BLaER1 treated with 17β-estradiol and CSF1 and Interleukin-3, amounts not matched to agents 10 nM and 100 nM (cell line): Measurements from ENCODE around the gene CSNK1A1.
"Not testable (repeated sequence)": the region's sequence is repeated elsewhere in the genome, so short reads cannot be mapped to it uniquely, and the experiment has no call there.

Experiments
- H3K27ac ChIP-seq, 11 experiments: shearing (Covaris generic); formaldehyde crosslinking; 2 replicates each; pipeline ENCODE4 v1.8.1; 2022
- H3K27me3 ChIP-seq, 11 experiments: shearing (Covaris generic); formaldehyde crosslinking; 2 replicates each; pipeline ENCODE4 v1.8.1; 2022
- H3K36me3 ChIP-seq, 11 experiments: shearing (Covaris generic); formaldehyde crosslinking; 2 replicates each; pipeline ENCODE4 v1.8.1; 2022
- H3K4me1 ChIP-seq, 10 experiments: shearing (Covaris generic); formaldehyde crosslinking; 2 replicates each; pipeline ENCODE4 v1.8.1; 2022
- H3K4me2 ChIP-seq, 11 experiments: shearing (Covaris generic); formaldehyde crosslinking; 2 replicates each; pipeline ENCODE4 v1.8.1; 2022
- H3K4me3 ChIP-seq, 10 experiments: shearing (Covaris generic); formaldehyde crosslinking; 2 replicates each; pipeline ENCODE4 v1.8.1; 2022
- H3K9ac ChIP-seq, 11 experiments: shearing (Covaris generic); formaldehyde crosslinking; 2 replicates each; pipeline ENCODE4 v1.8.1; 2022
- H3K9me3 ChIP-seq, 11 experiments: shearing (Covaris generic); formaldehyde crosslinking; replicated peaks in 1 of 11; 2 replicates each; pipeline ENCODE4 v1.8.1; 2022
- H4K20me1 ChIP-seq, 11 experiments: shearing (Covaris generic); formaldehyde crosslinking; 2 replicates each; pipeline ENCODE4 v1.8.1; 2022
- Cebpa-rat ChIP-seq, 11 experiments: shearing (Covaris generic); IDR thresholded peaks; 2 replicates each; pipeline ENCODE4 v1.8.1; 2022

CSNK1A1 gene

GRCh38 chr5:149514512-149514911 is 36.7 kb downstream of the CSNK1A1 start:
- no peaks in the 10 kb centered on the region for H3K9me3 ChIP-seq
- peaks cover 80 to 100% (median 95%) of the 10 kb centered on the region in 11 experiments for H3K36me3 ChIP-seq
- H3K9ac ChIP-seq: no peak overlapping the region
- TF ChIP-seq Cebpa-rat (IDR thresholded peaks at IDR 0.05): no peak
- H4K20me1 ChIP-seq: peaks cover 77 to 100% (median 93%) of the 10 kb centered on the region in 11 experiments
- H3K27me3 ChIP-seq: no peaks in the 10 kb centered on the region
- no peak overlapping the region for H3K4me2 ChIP-seq
- H3K4me1 ChIP-seq: peaks cover 3 to 41% (median 9%) of the 10 kb centered on the region in 10 experiments; a peak in 13 of 20 replicates
- H3K4me3 ChIP-seq: no peak overlapping the region
- no peak overlapping the region for H3K27ac ChIP-seq

- H4K20me1 ChIP-seq: peaks cover 66 to 100% (median 93%) of the 10 kb centered on the region in 11 experiments
- not testable (repeated sequence) for H3K27ac ChIP-seq
These were observed 37.8 kb downstream of the CSNK1A1 start for GRCh38 chr5:149513372-149513947.

GRCh38 chr5:149510136-149510535 is 41.1 kb downstream of the CSNK1A1 start:
- Histone ChIP-seq H3K9ac (no peak overlapping the region), H3K27ac (no peak overlapping the region), H3K4me2 (no peak overlapping the region), H4K20me1 (peaks cover 39 to 98% (median 82%) of the 10 kb centered on the region in 11 experiments; a peak in 21 of 22 replicates), H3K4me1 (0 out of 20 replicates have a peak, but pooled peaks cover 0 to 2% (median 0%) of the 10 kb centered on the region in 10 experiments), H3K9me3 (no peaks in the 10 kb centered on the region), H3K36me3 (peaks cover 87 to 100% (median 97%) of the 10 kb centered on the region in 11 experiments), H3K27me3 (no peaks in the 10 kb centered on the region), H3K4me3 (no peak overlapping the region)
- TF ChIP-seq Cebpa-rat (IDR thresholded peaks at IDR 0.05): no peak

More at GRCh38 chr5:149513372-149513947, 37.8 kb downstream of the CSNK1A1 start:
- not testable (repeated sequence) for H3K4me3 ChIP-seq, H3K4me2 ChIP-seq, H3K9ac ChIP-seq, H3K9me3 ChIP-seq, H3K27me3 ChIP-seq
- H3K36me3 ChIP-seq: peaks cover 80 to 100% (median 96%) of the 10 kb centered on the region in 11 experiments
- peaks cover 0 to 30% (median 0%) of the 10 kb centered on the region in 10 experiments; a peak in 6 of 20 replicates for H3K4me1 ChIP-seq

- no peak overlapping the region for H3K4me2 ChIP-seq
- no peak for TF ChIP-seq Cebpa-rat (IDR thresholded peaks at IDR 0.05)
- peaks cover 95 to 100% (median 99%) of the 10 kb centered on the region in 11 experiments for H3K36me3 ChIP-seq
These were observed 46.6 kb downstream of the CSNK1A1 start for GRCh38 chr5:149504677-149505076.

GRCh38 chr5:149503006-149503405 is 48.2 kb downstream of the CSNK1A1 start:
- no peak for TF ChIP-seq Cebpa-rat (IDR thresholded peaks at IDR 0.05)
- H3K27me3 ChIP-seq: no peaks in the 10 kb centered on the region
- H3K36me3 ChIP-seq: peaks cover 95 to 100% (median 99%) of the 10 kb centered on the region in 11 experiments
- H3K27ac ChIP-seq: no peak overlapping the region
- no peaks in the 10 kb centered on the region for H3K9me3 ChIP-seq
- no peak overlapping the region for H3K9ac ChIP-seq
- H3K4me1 ChIP-seq: no peaks in the 10 kb centered on the region
- H3K4me2 ChIP-seq: no peak overlapping the region
- no peak overlapping the region for H3K4me3 ChIP-seq
- peaks cover 6 to 92% (median 36%) of the 10 kb centered on the region in 11 experiments; a peak in 16 of 22 replicates for H4K20me1 ChIP-seq

More at GRCh38 chr5:149504677-149505076, 46.6 kb downstream of the CSNK1A1 start:
- no peaks in the 10 kb centered on the region for H3K4me1 ChIP-seq
- no peak overlapping the region for H3K27ac ChIP-seq
- 0 out of 22 replicates have a peak overlapping the region, but pooled peaks of 1 of the 11 experiments have one; percentile 19 for H3K9ac ChIP-seq
- no peaks in the 10 kb centered on the region for H3K27me3 ChIP-seq
- peaks cover 6 to 93% (median 51%) of the 10 kb centered on the region in 11 experiments; a peak in 17 of 22 replicates for H4K20me1 ChIP-seq
- no peaks in the 10 kb centered on the region for H3K9me3 ChIP-seq
- H3K4me3 ChIP-seq: no peak overlapping the region

- Histone ChIP-seq H3K27me3 (no peaks in the 10 kb centered on the region), H4K20me1 (peaks cover 9 to 92% (median 29%) of the 10 kb centered on the region in 11 experiments; a peak in 15 of 22 replicates), H3K4me2 (no peak overlapping the region), H3K4me1 (no peaks in the 10 kb centered on the region), H3K9me3 (no peaks in the 10 kb centered on the region), H3K4me3 (no peak overlapping the region), H3K27ac (no peak overlapping the region), H3K36me3 (peaks cover 95 to 100% (median 98%) of the 10 kb centered on the region in 11 experiments), H3K9ac (no peak overlapping the region)
- no peak for TF ChIP-seq Cebpa-rat (IDR thresholded peaks at IDR 0.05)
These were observed 50.2 kb downstream of the CSNK1A1 start for GRCh38 chr5:149500922-149501582.

- Histone ChIP-seq H3K36me3 (peaks cover 94 to 100% (median 98%) of the 10 kb centered on the region in 11 experiments), H3K9me3 (no peaks in the 10 kb centered on the region), H3K9ac (no peak overlapping the region), H3K4me3 (no peak overlapping the region), H3K4me1 (no peaks in the 10 kb centered on the region), H3K27me3 (no peaks in the 10 kb centered on the region), H3K27ac (no peak overlapping the region), H4K20me1 (peaks cover 2 to 84% (median 18%) of the 10 kb centered on the region in 11 experiments; a peak in 11 of 22 replicates), H3K4me2 (no peak overlapping the region)
- TF ChIP-seq Cebpa-rat (IDR thresholded peaks at IDR 0.05): no peak
These were observed 52.4 kb downstream of the CSNK1A1 start for GRCh38 chr5:149498724-149499336.

GRCh38 chr5:149497357-149497756 is 53.9 kb downstream of the CSNK1A1 start:
- Histone ChIP-seq H3K4me3 (no peak overlapping the region), H4K20me1 (peaks cover 0 to 69% (median 16%) of the 10 kb centered on the region in 11 experiments; a peak in 11 of 22 replicates), H3K4me1 (no peaks in the 10 kb centered on the region), H3K9ac (no peak overlapping the region), H3K27ac (no peak overlapping the region), H3K9me3 (no peaks in the 10 kb centered on the region), H3K4me2 (no peak overlapping the region), H3K27me3 (no peaks in the 10 kb centered on the region), H3K36me3 (peaks cover 92 to 100% (median 95%) of the 10 kb centered on the region in 11 experiments)
- TF ChIP-seq Cebpa-rat (IDR thresholded peaks at IDR 0.05): no peak

- Histone ChIP-seq H3K4me1 (no peaks in the 10 kb centered on the region), H3K27ac (no peak overlapping the region), H3K27me3 (no peaks in the 10 kb centered on the region), H3K4me2 (no peak overlapping the region), H3K9me3 (no peaks in the 10 kb centered on the region), H3K36me3 (peaks cover 89 to 99% (median 93%) of the 10 kb centered on the region in 11 experiments), H4K20me1 (peaks cover 0 to 66% (median 16%) of the 10 kb centered on the region in 11 experiments; a peak in 11 of 22 replicates), H3K9ac (no peak overlapping the region), H3K4me3 (no peak overlapping the region)
- no peak for TF ChIP-seq Cebpa-rat (IDR thresholded peaks at IDR 0.05)
These were observed 54.3 kb downstream of the CSNK1A1 start for GRCh38 chr5:149496917-149497316.
